ENCODE data around the gene ARHGEF39. TPM values are rescaled to one million over a fixed set of nuclear protein-coding genes. Genes with fewer than 3 reads are reported as not detected.

Gene ARHGEF39
- total RNA-seq, 1 donor from 2014 or later = 1.1 TPM

DNA sequence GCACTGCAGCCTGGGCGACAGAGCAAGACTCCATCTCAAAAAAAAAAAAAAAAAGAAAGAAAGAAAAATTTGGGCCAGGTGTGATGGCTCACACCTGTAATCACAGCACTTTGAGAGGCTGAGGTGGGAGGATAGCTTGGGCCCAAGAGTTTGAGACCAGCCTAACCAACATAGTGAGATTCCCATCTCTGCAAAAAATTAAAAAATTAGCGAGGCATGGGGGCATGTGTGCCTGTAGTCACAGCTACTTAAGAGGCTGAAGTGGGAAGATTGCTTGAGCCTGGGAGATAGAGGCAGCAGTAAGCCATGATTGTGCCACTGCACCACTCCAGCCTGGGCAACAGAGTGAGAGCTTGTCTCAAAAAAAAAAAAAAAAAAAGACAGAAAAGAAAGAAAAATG is 11.4 kb downstream of the ARHGEF39 start:
- no peaks in the 10 kb centered on the region for H3K9me3 ChIP-seq
- intact Hi-C loops (cut with DNase I) = loop anchor here (10.0 kb wide), 1 partner anchor 251 kb away; the partner anchor contains the start of genes HRCT1 and SPAAR
- peak overlapping the region; percentile 15 to 59 for H3K27ac ChIP-seq
- DNase-seq (ENCODE audit: low spot score in 2 of 2) = no peak
- peaks cover 9 to 36% of the 10 kb centered on the region in 2 donors for H3K4me1 ChIP-seq
- no peaks in the 10 kb centered on the region for H3K27me3 ChIP-seq
- H3K4me3 ChIP-seq = no peak overlapping the region
- no peak for TF ChIP-seq CTCF (IDR thresholded peaks at IDR 0.05)
- no peaks in the 10 kb centered on the region for H3K36me3 ChIP-seq

DNA sequence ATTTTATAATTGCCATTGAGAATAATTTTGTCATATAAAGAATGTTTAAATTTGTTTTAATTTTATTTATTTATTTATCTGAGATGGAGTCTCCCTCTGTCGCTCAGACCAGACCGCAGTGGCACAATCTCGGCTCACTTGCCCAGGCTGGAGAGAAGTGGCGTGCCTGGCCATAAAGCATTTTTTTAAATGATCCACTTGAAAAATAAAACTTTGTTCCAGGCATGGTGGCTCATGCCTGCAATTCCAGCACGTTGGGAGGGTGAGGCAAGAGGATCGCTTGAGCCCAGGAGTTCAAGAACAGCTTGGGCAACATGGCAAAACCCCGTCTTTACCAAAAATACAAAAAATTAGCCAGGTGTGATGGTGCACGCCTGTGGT is 12.2 kb downstream of the ARHGEF39 start:
- no peaks in the 10 kb centered on the region for H3K36me3 ChIP-seq
- intact Hi-C loops (cut with DNase I) = loop anchor here (10.0 kb wide), 1 partner anchor 252 kb away; the partner anchor contains the start of genes HRCT1 and SPAAR
- no peak for DNase-seq (ENCODE audit: low spot score in 2 of 2)

DNA sequence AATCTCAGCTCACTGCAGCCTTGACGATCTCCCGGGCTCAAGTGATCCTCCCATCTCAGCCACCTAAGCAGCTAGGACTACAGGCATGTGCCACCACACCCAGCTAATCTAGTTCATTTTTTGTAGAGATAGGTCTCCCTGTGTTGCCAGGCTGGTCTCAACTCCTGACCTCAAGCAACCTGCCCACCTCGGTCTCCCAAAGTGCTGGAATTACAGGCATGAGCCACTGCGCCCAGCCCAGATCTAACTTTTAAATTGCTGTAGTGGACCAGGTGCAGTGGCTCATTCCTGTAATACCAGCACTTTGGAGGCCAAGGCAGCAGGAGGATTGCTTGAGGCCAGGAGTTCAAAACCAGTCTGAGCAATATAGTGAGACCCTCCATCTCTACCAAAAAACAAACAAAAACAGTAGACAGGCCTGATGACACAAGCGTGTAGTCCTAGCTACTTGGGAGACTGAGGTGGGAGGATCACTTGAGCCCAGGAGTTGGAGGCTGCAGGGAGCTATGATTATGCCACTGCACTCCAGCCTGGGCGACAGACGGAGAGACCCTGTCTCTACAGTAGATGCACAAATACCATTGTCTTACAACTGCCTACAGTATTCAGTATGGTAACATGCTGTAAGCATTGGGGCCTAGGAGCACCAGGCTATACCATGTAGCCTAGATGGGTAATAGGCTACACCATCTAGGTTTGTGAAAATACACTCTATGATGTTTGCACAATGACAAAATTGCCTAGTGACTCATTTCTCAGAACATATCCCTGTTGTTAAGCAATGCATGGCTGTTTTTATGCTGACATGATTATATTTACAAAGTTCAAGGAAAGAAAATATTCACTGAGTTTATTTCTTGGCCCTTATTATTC is 12.8 kb downstream of the ARHGEF39 start:
- no peak overlapping the region for H3K4me3 ChIP-seq
- peak in 1 of 2 donors; percentile 51 for DNase-seq (ENCODE audit: low spot score in 2 of 2)
- no peaks in the 10 kb centered on the region for H3K36me3 ChIP-seq
- no peaks in the 10 kb centered on the region for H3K27me3 ChIP-seq
- no peaks in the 10 kb centered on the region for H3K9me3 ChIP-seq
- intact Hi-C loops (cut with DNase I) = loop anchor here (10.0 kb wide), 1 partner anchor 253 kb away; the partner anchor contains the start of genes HRCT1 and SPAAR
- H3K27ac ChIP-seq = peak overlapping the region; percentile 94 to 95
- peaks cover 12 to 43% of the 10 kb centered on the region in 2 donors for H3K4me1 ChIP-seq
- no peak for TF ChIP-seq CTCF (IDR thresholded peaks at IDR 0.05)

More for the DNA sequence above, 12.2 kb downstream of the ARHGEF39 start:
- Histone ChIP-seq H3K27ac (peak overlapping the region; percentile 15 to 59), H3K4me1 (peaks cover 10 to 42% of the 10 kb centered on the region in 2 donors), H3K9me3 (no peaks in the 10 kb centered on the region), H3K4me3 (no peak overlapping the region), H3K27me3 (no peaks in the 10 kb centered on the region)
- no peak for TF ChIP-seq CTCF (IDR thresholded peaks at IDR 0.05)

DNA sequence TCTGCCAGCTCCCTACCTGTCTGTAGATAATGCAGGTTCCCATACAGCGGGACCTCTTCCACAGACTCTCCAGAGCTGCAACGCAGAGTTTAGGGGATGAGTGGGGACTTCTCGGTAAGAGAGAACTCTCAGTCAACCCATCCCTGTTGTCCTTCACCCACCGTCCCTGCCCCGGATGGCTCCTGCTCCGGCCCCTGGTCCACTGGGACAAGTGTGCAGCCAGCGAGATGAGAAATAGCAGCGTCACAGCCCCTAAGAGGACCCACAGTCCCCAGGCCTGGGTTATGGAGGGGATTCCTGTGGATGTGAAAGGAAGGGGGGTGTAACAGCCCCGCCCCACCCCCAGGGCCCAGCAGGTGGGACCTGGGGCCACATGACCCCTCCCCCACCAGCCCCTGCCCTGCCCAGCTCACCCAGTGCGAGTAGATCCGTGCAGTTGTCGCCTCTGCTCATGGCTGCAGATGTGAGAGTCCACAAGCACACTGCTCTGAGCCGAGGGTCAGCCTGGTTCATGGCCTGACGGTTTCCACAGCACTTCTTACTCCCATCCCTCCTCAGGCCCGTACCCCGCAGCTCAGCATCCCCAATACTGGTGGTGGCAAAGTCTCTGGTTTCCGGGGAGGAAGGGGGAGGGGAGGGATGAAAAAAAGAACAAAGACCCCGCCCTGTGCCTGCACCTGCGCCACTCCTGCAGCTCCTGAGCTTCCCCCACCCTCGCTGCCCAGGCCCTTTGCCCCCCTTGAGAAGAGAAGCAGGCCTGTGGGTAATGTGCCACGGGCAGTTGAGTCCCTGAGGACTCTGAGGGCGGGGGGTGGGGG is 14.4 kb downstream of the ARHGEF39 start, which contains the start of gene SIT1:
SIT1 (minus strand) TSS at position 591 of the 818 bp plus-strand sequence; CDS start at position 513, 78 bp downstream.
- no peak for TF ChIP-seq CTCF (IDR thresholded peaks at IDR 0.05)
- intact Hi-C loops (cut with DNase I) = loop anchor here (10.0 kb wide), 1 partner anchor 254 kb away; the partner anchor contains the start of genes HRCT1 and SPAAR
- peak within 1 kb of the TSS; percentile 94 to 95 for H3K27ac ChIP-seq
- no peaks in the 10 kb centered on the region for H3K9me3 ChIP-seq
- peak within 1 kb of the TSS; percentile 2 to 50 for H3K4me3 ChIP-seq
- no peak for DNase-seq (ENCODE audit: low spot score in 2 of 2)
- H3K27me3 ChIP-seq = no peaks in the 10 kb centered on the region
- H3K4me1 ChIP-seq = peaks cover 15 to 37% of the 10 kb centered on the region in 2 donors
- no peaks in the 10 kb centered on the region for H3K36me3 ChIP-seq

Data from ascending aorta (tissue), 2 donors.